Ureter (tissue), 1 donor: ENCODE results near the gene LTBP1. TPM values are rescaled to one million over a fixed set of nuclear protein-coding genes. Genes with fewer than 3 reads are reported as not detected.

Source experiments
- DNase-seq: peaks from one replicate; pipeline ENCODE4 v3.0.0-alpha.2; 2020; ENCODE audit warnings: low spot score
- total RNA-seq: library from RNA; stranded (reverse); gene quantifications from one replicate; pipeline ENCODE4 v1.2.4, GENCODE V29; 2023
- donor health status: DM: yes; HTN: yes; CAD: no.

The LTBP1 gene
- total RNA-seq, 1 donor from 2014 or later = 80.1 TPM

- DNase-seq = no peak
Observed at GRCh38 chr2:33110461-33110860, 163.7 kb downstream of the LTBP1 start.

DNA sequence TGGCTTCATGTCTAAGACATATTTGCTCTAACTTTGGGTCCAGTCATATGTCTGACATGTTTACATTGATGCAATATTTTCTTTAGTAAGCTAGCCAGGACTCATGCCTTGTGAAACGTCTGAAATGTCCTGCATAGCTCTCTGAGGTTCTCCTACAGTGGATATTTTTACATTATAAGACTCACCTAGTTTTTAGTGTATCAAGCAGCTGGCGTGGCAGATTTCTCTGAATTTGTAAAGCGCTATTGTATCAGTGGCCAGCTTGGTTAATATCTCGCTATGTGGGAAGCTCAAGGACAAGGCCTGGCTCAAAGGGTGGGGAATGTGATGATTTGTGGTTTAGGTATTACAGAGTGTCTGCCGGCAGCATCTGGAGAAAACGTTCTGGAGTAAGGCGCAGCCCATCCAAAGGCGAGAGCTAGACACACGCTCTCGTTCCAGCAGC is 164.3 kb downstream of the LTBP1 start:
- DNase-seq = no peak

DNA sequence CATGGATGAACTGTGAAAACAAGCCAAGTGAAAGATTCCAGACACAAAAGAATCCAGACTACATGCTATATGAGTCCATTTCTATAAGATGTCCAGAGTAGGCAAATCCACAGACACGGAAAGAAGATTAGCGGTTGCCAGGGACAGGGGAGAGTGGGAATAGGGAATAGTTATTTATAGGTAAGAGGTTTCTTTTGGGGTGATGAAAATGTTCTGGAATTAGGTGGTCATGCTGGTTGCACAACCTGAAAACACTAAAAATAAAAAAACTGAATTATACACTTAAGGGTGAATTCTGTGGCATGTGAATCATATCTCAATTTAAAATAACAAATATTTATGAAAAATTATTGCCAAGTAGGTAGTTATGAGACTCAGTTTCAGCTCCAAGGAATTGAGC is 168.4 kb downstream of the LTBP1 start:
- DNase-seq = no peak

DNA sequence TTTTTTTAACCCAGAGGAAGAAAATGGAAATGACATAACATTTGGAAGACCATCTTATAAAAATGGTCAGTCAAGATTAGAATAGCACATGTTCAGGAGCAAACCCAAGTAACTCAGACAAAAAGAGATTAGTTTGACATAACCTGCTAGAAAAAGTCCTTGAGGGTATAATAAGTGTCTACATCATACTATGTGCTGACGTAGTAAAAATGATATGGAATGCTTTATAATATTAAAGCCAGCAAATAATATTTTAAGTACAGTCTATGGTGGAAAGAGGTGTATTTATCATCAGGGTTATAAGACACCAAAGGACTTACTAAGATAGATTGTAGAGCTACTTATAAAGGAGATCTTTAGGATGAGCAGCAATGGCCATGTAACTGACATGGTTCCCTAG is 169.0 kb downstream of the LTBP1 start:
- no peak for DNase-seq

- DNase-seq = no peak
Observed at GRCh38 chr2:33116799-33117198, 170.0 kb downstream of the LTBP1 start.

DNA sequence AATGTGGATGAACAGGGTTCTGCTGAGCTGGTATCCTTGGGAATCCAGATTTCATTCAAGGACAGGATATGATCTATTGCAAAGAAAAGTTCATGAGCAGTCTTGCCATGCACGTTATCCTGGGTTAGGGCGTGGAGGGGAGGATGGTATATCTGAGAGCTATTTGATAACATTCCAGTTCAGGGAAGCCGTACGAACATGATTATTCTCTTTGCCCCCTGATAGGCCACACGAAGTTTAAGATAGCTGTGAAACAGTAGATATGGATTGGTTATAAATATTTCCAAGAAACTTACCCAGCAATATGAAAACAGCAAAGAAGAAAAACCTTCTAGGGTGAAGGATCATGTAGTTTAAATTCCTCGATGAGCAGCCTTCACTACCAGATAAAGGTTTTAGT is 171.9 kb downstream of the LTBP1 start:
- DNase-seq = no peak

- DNase-seq = no peak
Observed at GRCh38 chr2:33121416-33121815, 174.7 kb downstream of the LTBP1 start.

DNA sequence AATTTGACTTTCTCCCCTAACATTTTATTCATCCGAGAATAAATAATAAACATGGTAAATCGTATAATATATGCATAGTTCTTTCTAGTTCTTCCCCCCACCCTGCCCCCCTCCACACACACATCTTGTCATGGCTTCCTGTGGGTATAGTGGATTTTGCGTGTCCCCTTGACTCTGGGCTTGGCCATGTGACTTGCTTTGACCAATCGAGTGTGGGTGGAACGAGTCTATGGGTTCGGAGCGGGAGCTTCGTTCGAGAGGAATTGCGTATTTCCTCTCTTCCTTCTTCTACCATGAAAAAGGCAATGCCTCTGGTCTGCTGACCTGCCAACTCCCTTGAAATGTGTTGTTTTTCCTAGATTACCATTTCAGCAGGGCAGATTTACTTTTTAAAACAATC is 175.2 kb downstream of the LTBP1 start:
- DNase-seq = no peak

GRCh38 chr2:33122726-33123125 is 176.0 kb downstream of the LTBP1 start:
- no peak for DNase-seq

DNA sequence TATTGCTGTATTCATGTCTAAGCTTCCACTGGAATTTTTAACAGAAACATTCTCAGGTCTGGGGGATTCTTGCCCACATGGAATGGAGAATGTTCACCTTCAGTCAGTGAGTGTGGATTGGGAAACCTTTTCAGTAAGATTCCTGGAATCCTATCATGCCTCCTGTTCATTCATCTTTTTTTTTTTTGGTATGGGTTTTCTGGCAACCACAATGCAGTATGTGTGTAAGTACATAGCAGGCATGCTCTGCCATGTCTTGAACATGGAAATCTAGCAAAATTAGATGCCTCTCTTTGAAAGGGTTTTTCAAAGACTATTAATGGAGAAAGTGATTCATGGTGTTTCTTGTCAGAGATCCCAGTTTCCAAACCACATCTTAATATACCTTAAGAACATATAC is 176.5 kb downstream of the LTBP1 start:
- no peak for DNase-seq

DNA sequence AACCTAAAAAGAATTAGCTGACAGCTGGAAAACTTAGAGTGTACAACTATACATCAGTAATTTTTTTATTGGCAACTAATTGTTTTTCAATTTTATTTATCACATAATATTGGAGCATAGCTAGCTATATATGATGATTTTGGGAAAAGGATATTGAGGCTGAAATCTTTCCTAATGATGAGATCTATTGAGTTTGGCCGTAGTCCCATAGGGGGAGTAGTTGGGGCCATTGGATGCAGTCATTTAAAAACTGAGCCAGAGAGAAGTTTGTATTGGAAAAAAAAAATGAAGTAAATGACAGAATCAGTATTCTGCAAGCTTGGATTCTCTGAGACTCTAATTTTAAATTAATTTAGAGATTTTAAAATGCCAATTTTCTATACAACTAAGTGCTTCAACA is 179.8 kb downstream of the LTBP1 start:
- DNase-seq = no peak

DNA sequence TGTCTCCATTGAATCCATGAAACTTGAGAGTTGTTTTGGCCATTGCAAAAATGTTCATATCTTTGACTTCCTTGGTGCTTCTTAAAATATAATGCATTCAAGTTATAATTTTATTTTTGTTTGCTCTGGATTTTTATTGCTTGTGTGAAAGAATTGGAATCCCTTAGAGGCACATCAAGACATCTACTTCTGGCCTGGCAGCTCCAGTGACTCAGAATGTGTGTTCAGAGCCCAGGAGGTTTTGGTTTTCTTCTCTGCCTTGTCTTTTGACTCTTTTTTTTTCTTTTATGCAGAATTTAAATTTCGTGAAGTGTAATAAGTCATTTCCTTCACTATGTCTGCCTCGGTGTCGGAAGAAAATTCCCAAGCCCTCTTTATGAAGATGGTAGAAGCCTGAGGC is 180.2 kb downstream of the LTBP1 start:
- DNase-seq = no peak

- DNase-seq = no peak
Observed at GRCh38 chr2:33129263-33130053, 182.7 kb downstream of the LTBP1 start.

DNA sequence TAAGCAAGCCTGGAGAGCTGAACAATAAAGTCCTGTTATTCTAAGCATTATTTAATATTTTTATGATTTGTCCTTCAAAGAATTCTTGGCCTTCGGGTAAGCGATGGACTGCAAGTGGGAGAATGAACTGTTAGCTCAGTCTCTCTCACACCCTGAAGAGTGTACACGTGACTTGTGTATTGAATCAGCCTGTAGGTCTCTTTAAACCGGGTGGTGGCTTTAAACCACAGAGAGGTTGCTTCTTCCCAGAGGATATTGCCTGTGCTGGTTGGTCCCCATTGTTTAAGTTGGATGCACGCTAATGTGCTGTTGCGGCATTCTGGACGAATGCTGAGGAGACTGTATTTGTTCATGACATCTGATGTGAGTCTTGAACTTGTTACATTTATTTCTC is 183.3 kb downstream of the LTBP1 start:
- no peak for DNase-seq

DNA sequence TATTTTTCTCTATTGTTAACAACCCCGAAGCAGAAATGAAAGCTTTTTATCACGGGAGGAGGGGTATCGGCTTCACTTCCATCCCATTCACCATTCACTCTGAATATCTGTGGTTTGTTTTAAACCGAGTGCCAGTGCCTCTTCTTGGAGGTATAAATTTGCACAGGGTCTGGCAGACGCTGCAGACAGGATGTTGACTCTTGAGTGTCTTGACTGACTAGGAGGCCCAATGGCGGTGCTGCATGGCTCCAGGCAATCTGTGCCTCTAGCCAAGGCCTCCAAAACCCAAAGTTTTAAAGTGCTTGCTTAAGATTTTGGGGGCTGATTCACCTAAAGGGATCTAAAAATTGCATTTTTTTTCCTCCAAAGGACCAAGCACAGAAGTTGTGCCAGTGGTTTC is 183.8 kb downstream of the LTBP1 start:
- DNase-seq = no peak

- DNase-seq = no peak
Observed at GRCh38 chr2:33131111-33131510, 184.4 kb downstream of the LTBP1 start.

DNA sequence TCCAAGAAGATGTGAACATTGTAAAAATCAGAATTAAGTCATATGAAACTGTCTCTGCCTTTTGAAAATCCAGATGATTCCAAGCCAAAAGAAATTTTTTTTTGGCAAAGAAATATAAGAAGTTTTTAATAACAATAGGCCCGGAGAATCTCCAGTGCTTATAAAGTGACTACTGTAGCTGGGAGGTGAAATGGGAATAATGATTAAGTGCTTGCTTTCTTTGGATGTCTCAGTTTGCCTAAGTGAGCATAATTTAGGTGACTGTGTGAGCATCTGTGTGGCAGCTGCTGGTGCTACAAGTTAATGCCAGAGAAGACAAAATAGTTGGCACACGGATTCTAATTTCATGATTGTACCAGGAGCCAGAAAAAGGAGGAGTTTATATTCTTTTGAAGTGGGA is 185.0 kb downstream of the LTBP1 start:
- no peak for DNase-seq

GRCh38 chr2:33133454-33133952 is 186.8 kb downstream of the LTBP1 start:
- DNase-seq = no peak

GRCh38 chr2:33134086-33134771 is 187.5 kb downstream of the LTBP1 start:
- peak; percentile 49 for DNase-seq

GRCh38 chr2:33134791-33135560 is 188.2 kb downstream of the LTBP1 start:
- DNase-seq = no peak

GRCh38 chr2:33135645-33136044 is 188.9 kb downstream of the LTBP1 start:
- DNase-seq = no peak

DNA sequence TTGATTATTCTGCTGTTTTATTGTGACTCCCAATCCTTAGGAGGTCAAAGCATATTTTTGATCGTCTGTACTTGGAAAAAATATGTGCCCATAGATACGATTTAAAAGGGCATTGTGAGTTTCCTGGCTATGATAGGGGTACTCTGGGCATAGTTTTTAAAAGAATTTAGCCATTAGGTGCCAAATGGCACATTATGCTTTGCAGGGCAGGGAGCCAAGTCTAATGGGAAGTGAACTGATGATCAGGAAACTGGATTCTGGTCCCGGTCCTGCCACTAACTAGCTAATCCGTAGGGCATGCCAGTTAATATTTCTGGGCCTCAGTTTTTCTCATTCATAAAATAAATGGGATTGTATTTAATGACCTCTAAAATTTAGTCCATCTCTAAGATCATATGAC is 189.3 kb downstream of the LTBP1 start:
- no peak for DNase-seq
